ENCODE results near the gene DEXI. TPM values are rescaled to one million over a fixed set of nuclear protein-coding genes. Genes with fewer than 3 reads are reported as not detected.

DEXI gene
- total and polyA plus RNA-seq, 2 of the 13 experiments (the other 11 are each of a cell fraction or from before 2014, with no cell fraction given), result 51.5 to 70.4 TPM

DNA sequence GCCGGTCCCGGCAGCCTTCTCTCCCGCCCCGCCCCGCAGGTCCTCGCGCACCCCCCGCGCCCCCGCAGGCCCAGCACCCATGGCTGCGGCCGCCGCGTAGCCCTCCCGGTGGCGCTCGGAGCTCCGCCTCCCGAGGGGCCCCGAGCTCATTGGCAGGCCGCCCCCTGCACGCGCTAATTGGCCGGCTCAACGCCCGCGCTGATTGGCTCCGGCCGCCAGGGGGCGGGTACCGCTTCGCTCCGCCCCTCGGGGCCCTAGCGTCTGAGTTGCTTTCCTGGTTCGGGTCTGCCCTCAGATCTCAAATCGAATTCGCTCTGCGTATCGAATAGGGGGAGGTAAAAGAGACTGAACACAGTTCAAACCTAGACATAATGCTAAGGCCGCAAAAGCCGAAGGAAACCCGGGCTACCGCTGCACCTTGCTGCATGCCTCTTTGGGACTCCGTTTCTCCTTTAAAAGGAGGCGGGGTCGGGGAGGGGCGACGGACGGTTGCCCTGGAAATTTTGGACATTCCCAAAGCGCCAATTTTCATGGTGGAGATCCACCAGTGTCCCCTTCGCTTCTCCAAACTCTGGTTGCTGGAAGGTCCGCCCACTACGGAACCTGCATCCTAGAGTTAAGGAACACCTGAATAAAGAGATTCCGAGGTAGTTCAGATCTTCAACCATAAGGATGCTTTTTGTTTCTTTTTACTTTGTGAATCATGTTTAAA, at the start of gene DEXI (continued):
- TF ChIP-seq FOXK1 (CRISPR knock-in tag; IDR thresholded peaks at IDR 0.05; ENCODE audit: borderline replicate concordance, low read depth), result no peak
- no peak for TF ChIP-seq ZNF451 (CRISPR knock-in tag; IDR thresholded peaks at IDR 0.05)
- TF ChIP-seq DNMT3B (CRISPR knock-in tag; conservative IDR thresholded peaks at IDR 0.05), result no peak
- TF ChIP-seq ZNF34 (CRISPR knock-in tag; IDR thresholded peaks at IDR 0.05; ENCODE audit: borderline replicate concordance), result no peak
- TF ChIP-seq ZNF503 (CRISPR knock-in tag; IDR thresholded peaks at IDR 0.05), result no peak
- TF ChIP-seq, protein P1, sequence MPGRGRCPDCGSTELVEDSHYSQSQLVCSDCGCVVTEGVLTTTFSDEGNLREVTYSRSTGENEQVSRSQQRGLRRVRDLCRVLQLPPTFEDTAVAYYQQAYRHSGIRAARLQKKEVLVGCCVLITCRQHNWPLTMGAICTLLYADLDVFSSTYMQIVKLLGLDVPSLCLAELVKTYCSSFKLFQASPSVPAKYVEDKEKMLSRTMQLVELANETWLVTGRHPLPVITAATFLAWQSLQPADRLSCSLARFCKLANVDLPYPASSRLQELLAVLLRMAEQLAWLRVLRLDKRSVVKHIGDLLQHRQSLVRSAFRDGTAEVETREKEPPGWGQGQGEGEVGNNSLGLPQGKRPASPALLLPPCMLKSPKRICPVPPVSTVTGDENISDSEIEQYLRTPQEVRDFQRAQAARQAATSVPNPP (CRISPR knock-in tag; IDR thresholded peaks at IDR 0.05), result no peak; the same call in 1 of the 2 replicates
- TF ChIP-seq ZNF354B (CRISPR knock-in tag; IDR thresholded peaks at IDR 0.05), result no peak
- TF ChIP-seq ZNF460 (CRISPR knock-in tag; IDR thresholded peaks at IDR 0.05; ENCODE audit: borderline replicate concordance), result no peak
- 0 out of 2 replicates have a peak, but pooled peaks have one; percentile 25 for TF ChIP-seq HOXA3 (CRISPR knock-in tag; IDR thresholded peaks at IDR 0.05)
- TF ChIP-seq ARNT2 (CRISPR knock-in tag; IDR thresholded peaks at IDR 0.05; ENCODE audit: low read depth), result peak; percentile 88
- TF ChIP-seq FOXP4 (CRISPR knock-in tag; IDR thresholded peaks at IDR 0.05), result no peak; the same call in 1 of the 2 replicates
- no peak for TF ChIP-seq ZNF878 (CRISPR knock-in tag; IDR thresholded peaks at IDR 0.05)
- TF ChIP-seq ZNF569 (CRISPR knock-in tag; IDR thresholded peaks at IDR 0.05; ENCODE audit: borderline replicate concordance), result no peak
- TF ChIP-seq KLF12 (CRISPR knock-in tag; IDR thresholded peaks at IDR 0.05; ENCODE audit: borderline replicate concordance), result no peak
- no peak for TF ChIP-seq SATB2 (CRISPR knock-in tag; IDR thresholded peaks at IDR 0.05)
- TF ChIP-seq NCOA2 (CRISPR knock-in tag; IDR thresholded peaks at IDR 0.05), result no peak
- TF ChIP-seq SMAD3 (CRISPR knock-in tag; IDR thresholded peaks at IDR 0.05), result no peak
- no peak for TF ChIP-seq STAG1 (CRISPR knock-in tag; IDR thresholded peaks at IDR 0.05)
- no peak for TF ChIP-seq TBP (CRISPR knock-in tag; IDR thresholded peaks at IDR 0.05)
- no peak for TF ChIP-seq RCOR2 (CRISPR knock-in tag; IDR thresholded peaks at IDR 0.05)
- TF ChIP-seq ZNF841 (CRISPR knock-in tag; IDR thresholded peaks at IDR 0.05; ENCODE audit: borderline replicate concordance), result no peak
- TF ChIP-seq NR2F2 (IDR thresholded peaks at IDR 0.05; ENCODE audit: borderline replicate concordance, low read depth), result no peak
- no peak for TF ChIP-seq ZNF605 (CRISPR knock-in tag; IDR thresholded peaks at IDR 0.05)
- TF ChIP-seq MAFG (CRISPR knock-in tag; IDR thresholded peaks at IDR 0.05), result no peak
- no peak for TF ChIP-seq ZFAT (CRISPR knock-in tag; conservative IDR thresholded peaks at IDR 0.05)
- no peak; the same call in 1 of the 2 replicates for TF ChIP-seq TFE3 (CRISPR knock-in tag; IDR thresholded peaks at IDR 0.05)
